AG09319 (cell line): ENCODE data around the gene SLC9A2.

Experiments
- DNase-seq: peaks from one replicate; pipeline ENCODE4 v3.0.0-alpha.2; 2010; ENCODE audit warnings: low read depth; ENCODE audit errors: extremely low read depth
- CTCF ChIP-seq: IDR thresholded peaks from 2 replicates; pipeline ENCODE4 v1.5.1; 2011; ENCODE audit warnings: low read depth, mild to moderate bottlenecking, inconsistent platforms, low read length, moderate library complexity

The SLC9A2 gene

GRCh38 chr2:102748107-102748506 is 128.8 kb downstream of the SLC9A2 start:
- no peak for DNase-seq
- TF ChIP-seq CTCF: no peak

- TF ChIP-seq CTCF: no peak
- no peak for DNase-seq
These were observed 130.6 kb downstream of the SLC9A2 start for GRCh38 chr2:102749938-102750337.

- peak; percentile 66 for TF ChIP-seq CTCF
- no peak for DNase-seq
These were observed 134.3 kb downstream of the SLC9A2 start for GRCh38 chr2:102753563-102754159.

- no peak for DNase-seq
- TF ChIP-seq CTCF: no peak
These were observed 135.2 kb downstream of the SLC9A2 start for GRCh38 chr2:102754456-102755145.

- no peak for DNase-seq
- no peak for TF ChIP-seq CTCF
These were observed 135.9 kb downstream of the SLC9A2 start for GRCh38 chr2:102755284-102755683.

- TF ChIP-seq CTCF: no peak
- no peak for DNase-seq
These were observed 139.1 kb downstream of the SLC9A2 start for GRCh38 chr2:102758439-102758838.
